Frontal cortex (tissue), 4 donors: ENCODE measurements around the gene RNASEL. TPM values are rescaled to one million over a fixed set of nuclear protein-coding genes. Genes with fewer than 3 reads are reported as not detected.
A peak's percentile ranks its signal among the peaks of the same experiment; 100 is the strongest.
"Not testable (repeated sequence)": the region's sequence is repeated elsewhere in the genome, so short reads cannot be mapped to it uniquely, and the experiment has no call there.

ENCODE experiments used
- DNase-seq, 2 donors: peaks; one replicate each; pipeline ENCODE4 v3.0.0; 2012; ENCODE audit warnings: low spot score in 2 of 2
- FAIRE-seq: peaks from 2 replicates; lab custom pipeline; 2012; peaks lifted over from hg19 to GRCh38; lab: Jason Lieb, UNC
- total RNA-seq: library from RNA; depleted of rRNA; stranded (reverse); fragments of >200 nt; gene quantifications from one replicate; pipeline ENCODE4 v1.2.3, GENCODE V29; 2014
- donor health status: control.
- donor health status: control.
- donor health status: control.

Gene RNASEL
- total RNA-seq: 4.1 TPM

GRCh38 chr1:182588500-182589396, at the start of gene RNASEL:
Gene RNASEL, minus strand, starts transcription at chr1:182589256. Its CDS starts 2,450 bp downstream, at chr1:182586806.
- peak in 1 of 2 donors; percentile 56 for DNase-seq
- FAIRE-seq: no peak

GRCh38 chr1:182637769-182638168, 48.7 kb upstream of the RNASEL start:
- DNase-seq (no peak), FAIRE-seq (no peak)

- FAIRE-seq (no peak), DNase-seq (no peak)
Measured at GRCh38 chr1:182635871-182636270, 46.8 kb upstream of the RNASEL start.

GRCh38 chr1:182634306-182635072, 45.4 kb upstream of the RNASEL start:
- DNase-seq (no peak), FAIRE-seq (no peak)

GRCh38 chr1:182633657-182634281, 44.7 kb upstream of the RNASEL start:
- FAIRE-seq: no peak
- DNase-seq: no peak

GRCh38 chr1:182633031-182633430, 44.0 kb upstream of the RNASEL start:
- FAIRE-seq (no peak), DNase-seq (no peak)

- not testable (repeated sequence) for DNase-seq, FAIRE-seq
Measured at GRCh38 chr1:182632441-182632857, 43.4 kb upstream of the RNASEL start.

- DNase-seq (no peak), FAIRE-seq (no peak)
Measured at GRCh38 chr1:182631954-182632353, 42.9 kb upstream of the RNASEL start.

GRCh38 chr1:182631053-182631677, 42.1 kb upstream of the RNASEL start:
- no peak for FAIRE-seq
- DNase-seq: no peak

- FAIRE-seq: no peak
Measured at GRCh38 chr1:182630586-182630985, 41.5 kb upstream of the RNASEL start.

GRCh38 chr1:182629499-182630096, 40.5 kb upstream of the RNASEL start:
- DNase-seq (no peak), FAIRE-seq (no peak)

More at GRCh38 chr1:182630586-182630985, 41.5 kb upstream of the RNASEL start:
- DNase-seq: no peak

- DNase-seq: no peak
- FAIRE-seq: no peak
Measured at GRCh38 chr1:182629080-182629479, 40.0 kb upstream of the RNASEL start.

- DNase-seq (no peak), FAIRE-seq (no peak)
Measured at GRCh38 chr1:182628657-182629056, 39.6 kb upstream of the RNASEL start.

GRCh38 chr1:182627622-182628021, 38.6 kb upstream of the RNASEL start:
- FAIRE-seq: no peak
- no peak for DNase-seq

- FAIRE-seq (no peak), DNase-seq (no peak)
Measured at GRCh38 chr1:182626527-182626926, 37.5 kb upstream of the RNASEL start.

- DNase-seq (no peak), FAIRE-seq (no peak)
Measured at GRCh38 chr1:182625719-182626504, 36.9 kb upstream of the RNASEL start.

- DNase-seq (no peak), FAIRE-seq (no peak)
Measured at GRCh38 chr1:182625024-182625423, 36.0 kb upstream of the RNASEL start.

- no peak for FAIRE-seq
- no peak for DNase-seq
Measured at GRCh38 chr1:182624577-182624976, 35.5 kb upstream of the RNASEL start.
